ENCODE data around the gene MPHOSPH9. TPM values are rescaled to one million over a fixed set of nuclear protein-coding genes. Genes with fewer than 3 reads are reported as not detected.

Gene MPHOSPH9
- total and polyA plus RNA-seq, 2 donors (not counting 1 experiment from before 2014, with no cell fraction given) = 17.2 to 50.5 TPM

DNA sequence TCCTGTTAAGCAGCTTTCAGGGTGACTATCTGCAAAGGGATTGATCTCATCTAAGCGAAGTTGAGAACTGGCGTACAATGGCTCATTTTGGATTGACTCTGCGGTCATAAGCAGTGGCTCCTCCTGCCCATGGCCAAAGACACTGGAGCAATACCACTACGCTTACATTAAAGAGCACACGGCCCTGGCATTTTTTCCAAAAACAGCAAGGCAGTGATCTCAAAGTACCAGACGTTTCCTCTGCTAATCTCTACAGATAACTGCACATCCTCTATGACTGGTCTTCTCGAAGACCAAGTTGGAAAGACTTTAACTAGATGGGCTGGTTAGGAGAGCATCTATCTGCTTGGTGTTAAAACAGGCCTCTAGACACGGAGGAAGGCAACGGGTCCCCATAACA lies 84.7 kb downstream of the MPHOSPH9 start:
- no peak for DNase-seq (ENCODE audit: low read depth in 2 of 2)
- TF ChIP-seq, protein P1, sequence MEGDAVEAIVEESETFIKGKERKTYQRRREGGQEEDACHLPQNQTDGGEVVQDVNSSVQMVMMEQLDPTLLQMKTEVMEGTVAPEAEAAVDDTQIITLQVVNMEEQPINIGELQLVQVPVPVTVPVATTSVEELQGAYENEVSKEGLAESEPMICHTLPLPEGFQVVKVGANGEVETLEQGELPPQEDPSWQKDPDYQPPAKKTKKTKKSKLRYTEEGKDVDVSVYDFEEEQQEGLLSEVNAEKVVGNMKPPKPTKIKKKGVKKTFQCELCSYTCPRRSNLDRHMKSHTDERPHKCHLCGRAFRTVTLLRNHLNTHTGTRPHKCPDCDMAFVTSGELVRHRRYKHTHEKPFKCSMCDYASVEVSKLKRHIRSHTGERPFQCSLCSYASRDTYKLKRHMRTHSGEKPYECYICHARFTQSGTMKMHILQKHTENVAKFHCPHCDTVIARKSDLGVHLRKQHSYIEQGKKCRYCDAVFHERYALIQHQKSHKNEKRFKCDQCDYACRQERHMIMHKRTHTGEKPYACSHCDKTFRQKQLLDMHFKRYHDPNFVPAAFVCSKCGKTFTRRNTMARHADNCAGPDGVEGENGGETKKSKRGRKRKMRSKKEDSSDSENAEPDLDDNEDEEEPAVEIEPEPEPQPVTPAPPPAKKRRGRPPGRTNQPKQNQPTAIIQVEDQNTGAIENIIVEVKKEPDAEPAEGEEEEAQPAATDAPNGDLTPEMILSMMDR (conservative IDR thresholded peaks at IDR 0.05 in 1 of 2, IDR thresholded peaks at IDR 0.05 in 1 of 2; ENCODE audit: low read depth in 1 of 2, low read length in 2 of 2) = no peak
- no peak for TF ChIP-seq EZH2 (IDR thresholded peaks at IDR 0.05; ENCODE audit: low read length, missing control alignments)
- H3K79me2 ChIP-seq (ENCODE audit: control insufficient read depth, insufficient read depth, low read length) = peaks cover 29% of the 10 kb centered on the region

DNA sequence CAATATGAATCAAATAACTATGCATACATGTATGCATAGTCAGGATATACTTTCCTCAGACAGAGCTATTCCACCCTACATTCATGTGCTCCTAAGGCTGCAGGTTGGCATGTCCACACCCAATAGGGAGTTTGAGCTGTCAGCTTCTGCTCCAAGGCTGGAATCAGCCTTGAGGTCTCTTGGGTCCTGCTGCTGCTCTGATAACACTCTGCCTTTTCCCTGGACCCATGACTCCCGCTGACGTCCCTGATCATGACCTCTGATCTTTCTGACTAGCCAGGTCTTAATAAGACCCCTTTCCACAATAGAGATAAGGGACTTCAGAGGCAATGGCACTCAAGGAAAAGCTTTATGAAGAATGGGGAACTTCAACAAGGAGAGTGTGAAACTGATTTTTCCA lies 87.7 kb downstream of the MPHOSPH9 start:
- Histone ChIP-seq H3K27ac (ENCODE audit: insufficient read depth, low read length) (no peak overlapping the region), H3K9me3 (ENCODE audit: control insufficient read depth, insufficient read depth, low read depth, low read length) (no peaks in the 10 kb centered on the region), H3K27me3 (ENCODE audit: control insufficient read depth, insufficient read depth, low read length) (no peaks in the 10 kb centered on the region), H4K20me1 (ENCODE audit: control insufficient read depth, extremely low read depth, insufficient read depth, low read length) (no peaks in the 10 kb centered on the region), H3K4me3 (replicated peaks in 1 of 4; ENCODE audit: control extremely low read depth in 1 of 4, insufficient read depth in 1 of 4, low read depth in 3 of 4, low read length in 4 of 4) (no peak overlapping the region), H3K36me3 (ENCODE audit: control insufficient read depth, insufficient read depth, low read length) (no peaks in the 10 kb centered on the region), H3K4me1 (ENCODE audit: control insufficient read depth, extremely low read depth, insufficient read depth, low read length) (peaks cover 26% of the 10 kb centered on the region), H2AFZ (ENCODE audit: low read length) (no peak overlapping the region), H3K4me2 (ENCODE audit: extremely low read depth, insufficient read depth, low read length) (no peak overlapping the region), H3K79me2 (ENCODE audit: control insufficient read depth, insufficient read depth, low read length) (peaks cover 41% of the 10 kb centered on the region), H3K9ac (ENCODE audit: insufficient read depth, low read length) (no peak overlapping the region)
- DNase-seq (ENCODE audit: low read depth in 2 of 2) = no peak
- TF ChIP-seq, protein P1 (conservative IDR thresholded peaks at IDR 0.05 in 1 of 2, IDR thresholded peaks at IDR 0.05 in 1 of 2; ENCODE audit: low read depth in 1 of 2, low read length in 2 of 2) = no peak
- no peak for TF ChIP-seq EZH2 (IDR thresholded peaks at IDR 0.05; ENCODE audit: low read length, missing control alignments)

More for the DNA sequence above, 84.7 kb downstream of the MPHOSPH9 start:
- no peak overlapping the region for H3K4me3 ChIP-seq (replicated peaks in 1 of 4; ENCODE audit: control extremely low read depth in 1 of 4, insufficient read depth in 1 of 4, low read depth in 3 of 4, low read length in 4 of 4)
- no peaks in the 10 kb centered on the region for H3K9me3 ChIP-seq (ENCODE audit: control insufficient read depth, insufficient read depth, low read depth, low read length)
- H3K4me1 ChIP-seq (ENCODE audit: control insufficient read depth, extremely low read depth, insufficient read depth, low read length) = peaks cover 5% of the 10 kb centered on the region
- no peaks in the 10 kb centered on the region for H3K27me3 ChIP-seq (ENCODE audit: control insufficient read depth, insufficient read depth, low read length)
- H4K20me1 ChIP-seq (ENCODE audit: control insufficient read depth, extremely low read depth, insufficient read depth, low read length) = no peaks in the 10 kb centered on the region
- no peak overlapping the region for H2AFZ ChIP-seq (ENCODE audit: low read length)
- no peaks in the 10 kb centered on the region for H3K36me3 ChIP-seq (ENCODE audit: control insufficient read depth, insufficient read depth, low read length)
- no peak overlapping the region for H3K27ac ChIP-seq (ENCODE audit: insufficient read depth, low read length)
- no peak overlapping the region for H3K4me2 ChIP-seq (ENCODE audit: extremely low read depth, insufficient read depth, low read length)
- no peak overlapping the region for H3K9ac ChIP-seq (ENCODE audit: insufficient read depth, low read length)

DNA sequence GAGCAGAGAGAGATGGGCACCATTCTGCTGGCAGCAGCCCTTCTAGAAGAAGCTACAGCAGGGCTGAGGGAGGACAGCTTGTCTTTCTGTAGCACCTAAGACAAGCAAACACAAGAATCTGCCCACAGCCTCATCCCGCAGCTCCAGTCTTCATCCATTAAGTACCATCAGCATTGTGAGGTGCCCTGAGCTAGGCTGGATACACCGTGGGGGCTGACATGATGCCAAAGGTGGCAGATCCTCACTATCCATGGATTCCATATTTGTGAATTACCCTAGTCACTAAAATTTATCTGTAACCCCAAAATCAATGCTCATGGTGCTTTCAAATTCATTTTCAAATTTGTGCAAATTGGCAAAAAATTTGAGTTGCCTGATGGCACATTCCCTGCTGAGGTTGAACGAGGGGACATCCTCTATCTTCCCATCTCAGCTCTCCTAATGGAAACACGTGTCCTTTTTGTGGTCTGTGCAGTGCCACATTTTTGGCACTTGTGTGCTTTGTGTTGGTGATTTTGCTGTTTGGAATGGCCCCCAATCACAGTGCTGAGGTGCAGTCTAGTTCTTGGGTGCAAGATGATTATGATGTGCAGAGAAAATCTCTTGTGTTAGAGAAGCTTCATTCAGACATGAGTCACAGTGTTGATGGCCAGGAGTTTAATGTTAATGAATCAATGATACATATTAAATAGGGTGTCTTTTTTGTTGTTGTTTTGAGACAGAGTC lies 89.0 kb downstream of the MPHOSPH9 start:
- Histone ChIP-seq H3K9me3 (ENCODE audit: control insufficient read depth, insufficient read depth, low read depth, low read length) (no peaks in the 10 kb centered on the region), H3K4me1 (ENCODE audit: control insufficient read depth, extremely low read depth, insufficient read depth, low read length) (peaks cover 33% of the 10 kb centered on the region), H3K27me3 (ENCODE audit: control insufficient read depth, insufficient read depth, low read length) (no peaks in the 10 kb centered on the region), H3K27ac (ENCODE audit: insufficient read depth, low read length) (no peak overlapping the region), H3K4me2 (ENCODE audit: extremely low read depth, insufficient read depth, low read length) (no peak overlapping the region), H3K9ac (ENCODE audit: insufficient read depth, low read length) (no peak overlapping the region), H3K36me3 (ENCODE audit: control insufficient read depth, insufficient read depth, low read length) (no peaks in the 10 kb centered on the region), H3K79me2 (ENCODE audit: control insufficient read depth, insufficient read depth, low read length) (peaks cover 41% of the 10 kb centered on the region), H4K20me1 (ENCODE audit: control insufficient read depth, extremely low read depth, insufficient read depth, low read length) (no peaks in the 10 kb centered on the region), H2AFZ (ENCODE audit: low read length) (no peak overlapping the region), H3K4me3 (replicated peaks in 1 of 4; ENCODE audit: control extremely low read depth in 1 of 4, insufficient read depth in 1 of 4, low read depth in 3 of 4, low read length in 4 of 4) (no peak overlapping the region)
- peak in 1 of 2 donors; percentile 60 for DNase-seq (ENCODE audit: low read depth in 2 of 2)
- no peak for TF ChIP-seq EZH2 (IDR thresholded peaks at IDR 0.05; ENCODE audit: low read length, missing control alignments)
- TF ChIP-seq, protein P1 (conservative IDR thresholded peaks at IDR 0.05 in 1 of 2, IDR thresholded peaks at IDR 0.05 in 1 of 2; ENCODE audit: low read depth in 1 of 2, low read length in 2 of 2) = no peak
